Measurements from ENCODE around the gene SGIP1.

SGIP1 gene

GRCh38 chr1:66695116-66695515, 161.2 kb downstream of the SGIP1 start:
- H3K4me3 ChIP-seq: no peak overlapping the region
- TF ChIP-seq CTCF (IDR thresholded peaks at IDR 0.05): no peak
- no peak for DNase-seq (ENCODE audit: low spot score)
- H3K27ac ChIP-seq: no peak overlapping the region

- no peak for DNase-seq (ENCODE audit: low spot score)
- no peak for TF ChIP-seq CTCF (IDR thresholded peaks at IDR 0.05)
- no peak overlapping the region for H3K4me3 ChIP-seq
- no peak overlapping the region for H3K27ac ChIP-seq
These were observed 162.8 kb downstream of the SGIP1 start for GRCh38 chr1:66696771-66697170.

GRCh38 chr1:66699213-66699612, 165.3 kb downstream of the SGIP1 start:
- no peak for DNase-seq (ENCODE audit: low spot score)
- no peak overlapping the region for H3K4me3 ChIP-seq
- TF ChIP-seq CTCF (IDR thresholded peaks at IDR 0.05): no peak
- no peak overlapping the region for H3K27ac ChIP-seq

GRCh38 chr1:66704177-66704875, 170.4 kb downstream of the SGIP1 start:
- no peak for TF ChIP-seq CTCF (IDR thresholded peaks at IDR 0.05)
- no peak overlapping the region for H3K27ac ChIP-seq
- H3K4me3 ChIP-seq: no peak overlapping the region
- DNase-seq (ENCODE audit: low spot score): no peak

GRCh38 chr1:66705110-66705509, 171.2 kb downstream of the SGIP1 start:
- no peak overlapping the region for H3K27ac ChIP-seq
- DNase-seq (ENCODE audit: low spot score): no peak
- no peak for TF ChIP-seq CTCF (IDR thresholded peaks at IDR 0.05)
- H3K4me3 ChIP-seq: no peak overlapping the region

- TF ChIP-seq CTCF (IDR thresholded peaks at IDR 0.05): no peak
- no peak for DNase-seq (ENCODE audit: low spot score)
These were observed 177.5 kb downstream of the SGIP1 start for GRCh38 chr1:66711420-66711819.

GRCh38 chr1:66712839-66713238, 178.9 kb downstream of the SGIP1 start:
- H3K27ac ChIP-seq: no peak overlapping the region

More at GRCh38 chr1:66711420-66711819, 177.5 kb downstream of the SGIP1 start:
- Histone ChIP-seq H3K27ac (no peak overlapping the region), H3K4me3 (no peak overlapping the region)

More at GRCh38 chr1:66712839-66713238, 178.9 kb downstream of the SGIP1 start:
- DNase-seq (ENCODE audit: low spot score): no peak
- no peak overlapping the region for H3K4me3 ChIP-seq
- TF ChIP-seq CTCF (IDR thresholded peaks at IDR 0.05): no peak

All from coronary artery (tissue), 2 donors.